NCI-H510A treated with DMSO at 0.1 percent for 48 hours (cell line): Measurements from ENCODE around the gene ABCB9.
"Not testable (repeated sequence)": the region's sequence is repeated elsewhere in the genome, so short reads cannot be mapped to it uniquely, and the experiment has no call there.

Source experiments
- DNase-seq: peaks from one replicate; lab custom pipeline; 2025; lab: John Stamatoyannopoulos, UW

ABCB9 gene

GRCh38 chr12:122965851-122966742 is at the start of gene ABCB9:
TSS of gene ABCB9 (minus strand) at chr12:122966463. CDS start at chr12:122960235, 6,228 bp downstream.
- DNase-seq, result peak; percentile 99

- not testable (repeated sequence) for DNase-seq
These were observed 48.2 kb upstream of the ABCB9 start for GRCh38 chr12:123014473-123014872.

- no peak for DNase-seq
These were observed 47.2 kb upstream of the ABCB9 start for GRCh38 chr12:123013185-123014095.

DNA sequence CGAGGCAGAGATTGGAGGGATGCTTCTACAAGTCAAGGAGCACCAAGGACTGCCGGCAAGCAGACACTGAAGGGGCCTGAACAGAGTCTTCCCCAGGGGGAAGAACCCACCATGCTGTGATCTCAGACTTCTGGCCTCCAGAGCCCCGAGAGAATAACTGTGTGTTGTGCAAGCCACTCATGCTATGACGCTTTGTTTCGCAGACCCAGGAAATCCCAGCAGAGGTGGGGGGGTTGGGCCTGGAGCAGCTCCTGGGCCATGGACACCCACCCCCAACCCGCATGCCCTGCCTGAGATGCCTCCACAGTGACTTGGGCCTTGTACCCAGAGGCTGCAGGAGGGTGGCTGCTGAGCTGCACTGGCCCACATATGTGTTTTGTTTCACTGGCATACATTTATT is 45.4 kb upstream of the ABCB9 start:
- DNase-seq, result no peak

DNA sequence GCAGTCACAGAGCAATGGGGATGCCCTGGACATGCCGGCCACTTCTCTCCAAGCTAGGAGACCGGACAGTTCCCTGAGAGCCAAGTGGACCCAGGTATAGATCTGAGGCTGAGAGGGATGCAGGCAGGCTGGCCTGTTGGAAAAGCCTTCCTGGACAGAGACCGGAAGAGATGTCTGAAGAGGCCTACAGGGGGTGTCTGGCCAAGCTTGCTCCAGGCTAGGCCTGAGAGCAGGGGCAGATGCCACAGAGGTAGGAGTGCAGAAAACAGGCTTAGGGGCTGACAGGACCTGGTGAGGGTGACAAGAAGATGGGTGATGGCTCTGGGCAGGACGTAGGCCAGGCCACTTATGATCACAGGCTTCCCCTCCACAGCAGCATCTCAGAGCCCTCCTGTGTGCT is 44.4 kb upstream of the ABCB9 start:
- DNase-seq, result no peak

DNA sequence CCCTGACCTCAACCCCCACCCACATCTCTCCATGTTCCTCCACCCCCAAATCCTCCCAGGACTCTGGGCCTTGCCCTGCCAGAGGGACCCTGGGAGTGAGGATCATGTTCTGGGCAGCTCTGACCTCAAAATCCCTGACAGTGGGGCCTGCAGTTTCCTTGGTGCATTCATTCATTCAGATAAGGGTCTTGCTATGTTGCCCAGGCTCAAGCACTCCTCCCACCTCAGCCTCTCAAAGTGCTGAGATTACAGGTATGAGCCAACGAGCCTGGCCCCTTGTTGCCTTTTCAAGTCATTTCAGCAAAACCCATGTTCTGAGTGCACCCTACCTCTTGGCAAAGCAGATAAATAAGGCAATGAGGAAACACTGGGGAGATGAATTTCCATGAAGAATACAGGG is 43.8 kb upstream of the ABCB9 start:
- DNase-seq, result no peak

GRCh38 chr12:123006977-123007376 is 40.7 kb upstream of the ABCB9 start:
- DNase-seq, result no peak

GRCh38 chr12:123005081-123005626 is 38.9 kb upstream of the ABCB9 start:
- DNase-seq, result no peak

- DNase-seq, result no peak
These were observed 38.0 kb upstream of the ABCB9 start for GRCh38 chr12:123004287-123004686.

GRCh38 chr12:123003257-123003656 is 37.0 kb upstream of the ABCB9 start:
- DNase-seq, result no peak

DNA sequence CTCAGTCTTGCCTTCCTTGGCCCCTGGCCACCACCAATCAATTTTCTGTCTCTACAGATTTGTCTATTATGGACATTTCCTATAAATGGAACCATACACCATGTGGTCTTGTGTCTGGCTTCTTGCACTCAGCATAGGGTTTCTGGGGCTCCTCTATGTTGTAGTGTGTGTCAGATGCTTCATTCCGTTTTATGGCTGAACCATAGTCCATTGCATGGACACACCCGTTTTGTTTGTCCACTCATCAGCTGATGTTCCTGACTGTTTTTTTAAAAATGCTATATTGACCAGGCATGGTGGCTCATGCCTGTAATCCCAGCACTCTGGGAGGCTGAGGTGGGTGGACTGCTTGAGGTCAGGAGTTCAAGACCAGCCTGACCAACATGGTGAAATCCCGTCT is 35.2 kb upstream of the ABCB9 start:
- DNase-seq, result no peak

- DNase-seq, result no peak
These were observed 34.3 kb upstream of the ABCB9 start for GRCh38 chr12:123000578-123000977.

DNA sequence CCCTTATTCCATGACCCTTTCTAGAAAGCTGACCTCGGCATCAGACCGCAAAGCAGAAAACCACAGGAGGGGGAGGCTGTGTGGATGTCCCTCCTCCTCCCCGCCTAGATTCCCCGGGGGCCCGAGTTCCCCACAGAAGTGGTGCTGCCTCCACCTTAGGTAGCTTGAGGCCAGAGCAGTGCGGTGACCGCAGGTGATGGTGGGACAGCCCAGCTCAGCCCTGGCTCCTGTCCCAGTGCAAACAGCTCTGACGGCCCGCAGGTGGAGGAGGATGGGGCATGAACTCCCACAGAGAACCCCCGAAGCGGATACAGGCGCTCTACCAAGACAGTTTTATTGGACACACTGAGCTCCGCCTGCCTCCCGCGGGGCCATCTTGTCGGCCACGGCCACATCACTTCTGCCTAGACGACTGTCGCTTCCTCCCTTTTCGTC is 33.7 kb upstream of the ABCB9 start:
- DNase-seq, result no peak

- no peak for DNase-seq
These were observed 33.1 kb upstream of the ABCB9 start for GRCh38 chr12:122999196-122999946.

GRCh38 chr12:122998316-122998715 is 32.1 kb upstream of the ABCB9 start:
- no peak for DNase-seq

DNA sequence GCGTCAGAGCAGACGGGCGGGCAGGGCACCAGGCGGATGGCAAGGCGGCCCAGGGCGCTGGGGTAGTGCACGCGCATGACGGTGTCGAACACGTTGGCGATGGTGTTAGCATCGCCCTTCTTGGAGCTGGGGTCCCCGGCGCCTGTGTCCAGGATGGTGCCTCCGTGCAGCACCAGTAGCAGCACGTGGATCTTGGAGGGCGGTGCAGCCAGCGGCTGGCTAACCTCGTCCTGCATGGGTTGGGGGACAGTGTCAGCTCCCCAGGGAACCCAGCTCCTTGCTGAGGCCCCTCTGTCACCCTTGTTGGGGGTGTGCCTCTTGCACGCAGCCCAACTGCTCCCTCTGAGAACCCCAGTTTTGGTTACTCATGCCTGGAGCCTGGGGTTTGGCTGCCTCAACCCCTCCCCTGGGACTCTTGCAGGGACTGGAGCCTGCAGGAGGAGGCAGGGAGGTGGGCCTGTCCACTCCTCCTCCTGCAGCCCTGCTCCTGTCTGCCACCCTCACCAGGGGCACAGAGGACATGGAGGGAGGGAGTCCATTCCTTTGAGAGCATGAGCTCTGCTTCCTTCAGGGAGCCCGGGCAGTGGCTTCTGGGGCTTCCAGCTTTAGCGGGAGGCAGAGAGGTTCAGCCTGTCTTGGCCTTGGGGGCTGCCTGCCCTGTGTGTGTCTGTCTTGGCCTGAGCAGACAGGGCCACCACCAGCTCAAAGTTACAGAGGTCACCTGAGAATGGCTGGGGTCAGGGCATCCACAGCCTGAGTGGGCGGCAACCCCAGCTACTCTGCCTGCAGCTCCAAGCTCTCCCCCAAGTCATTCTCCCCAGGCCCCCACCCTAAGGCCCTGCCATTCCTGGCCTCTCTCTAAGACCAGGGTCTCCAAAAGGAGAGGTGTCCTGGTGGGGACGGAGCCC is 31.3 kb upstream of the ABCB9 start:
- no peak for DNase-seq

GRCh38 chr12:122996621-122997342 is 30.5 kb upstream of the ABCB9 start:
- no peak for DNase-seq

- DNase-seq, result no peak
These were observed 29.9 kb upstream of the ABCB9 start for GRCh38 chr12:122996188-122996601.

GRCh38 chr12:122995503-122996187 is 29.4 kb upstream of the ABCB9 start:
- no peak for DNase-seq
